Adrenal gland (tissue), 5 donors: Measurements from ENCODE around the gene DAB2.

ENCODE experiments used
- POLR2A ChIP-seq, 2 donors: fragments of 450-650 bp; IDR thresholded peaks; one replicate each; pipeline ENCODE4 v1.6.1; 2017; ENCODE audit warnings: antibody characterized with exemption in 2 of 2, mild to moderate bottlenecking in 2 of 2, moderate library complexity in 1 of 2
- TF ChIP-seq, protein P1 (sequence below), 6 experiments: fragments of 450-650 bp in 4 of 6; fragments of 200-600 bp in 2 of 6; sonication (generic) in 1 of 6; IDR thresholded peaks; 1 replicate in 5 of 6; 2 replicates in 1 of 6; pipeline versions ENCODE4 v1.5.1 to v1.8.0; 2016 to 2021; ENCODE audit warnings: antibody characterized with exemption in 6 of 6, mild to moderate bottlenecking in 2 of 6, moderate library complexity in 1 of 6
- donor health status: DM: no; HTN: no; CAD: no.

DNA sequence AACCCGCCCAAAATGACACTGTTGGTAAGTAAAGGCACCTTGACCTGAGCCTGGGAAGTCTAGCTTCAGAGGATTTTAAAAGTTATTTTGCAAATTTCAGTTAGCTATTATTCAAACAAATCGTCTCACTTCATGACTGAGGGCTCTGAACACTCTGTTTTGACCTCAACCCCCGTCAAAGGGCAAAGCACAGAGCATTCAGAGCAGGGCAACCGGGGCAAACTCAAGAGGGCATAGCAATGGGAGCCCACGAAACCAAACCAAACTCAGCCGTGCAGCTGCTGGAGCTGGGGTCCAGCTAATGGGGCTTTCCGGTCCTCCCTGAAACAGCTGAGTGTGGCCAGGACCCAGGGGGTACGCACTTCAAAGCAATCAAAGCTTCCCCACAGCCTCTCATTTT lies 62.1 kb downstream of the DAB2 start:
- TF ChIP-seq POLR2A (IDR thresholded peaks at IDR 0.05) = no peak
- TF ChIP-seq, protein P1, sequence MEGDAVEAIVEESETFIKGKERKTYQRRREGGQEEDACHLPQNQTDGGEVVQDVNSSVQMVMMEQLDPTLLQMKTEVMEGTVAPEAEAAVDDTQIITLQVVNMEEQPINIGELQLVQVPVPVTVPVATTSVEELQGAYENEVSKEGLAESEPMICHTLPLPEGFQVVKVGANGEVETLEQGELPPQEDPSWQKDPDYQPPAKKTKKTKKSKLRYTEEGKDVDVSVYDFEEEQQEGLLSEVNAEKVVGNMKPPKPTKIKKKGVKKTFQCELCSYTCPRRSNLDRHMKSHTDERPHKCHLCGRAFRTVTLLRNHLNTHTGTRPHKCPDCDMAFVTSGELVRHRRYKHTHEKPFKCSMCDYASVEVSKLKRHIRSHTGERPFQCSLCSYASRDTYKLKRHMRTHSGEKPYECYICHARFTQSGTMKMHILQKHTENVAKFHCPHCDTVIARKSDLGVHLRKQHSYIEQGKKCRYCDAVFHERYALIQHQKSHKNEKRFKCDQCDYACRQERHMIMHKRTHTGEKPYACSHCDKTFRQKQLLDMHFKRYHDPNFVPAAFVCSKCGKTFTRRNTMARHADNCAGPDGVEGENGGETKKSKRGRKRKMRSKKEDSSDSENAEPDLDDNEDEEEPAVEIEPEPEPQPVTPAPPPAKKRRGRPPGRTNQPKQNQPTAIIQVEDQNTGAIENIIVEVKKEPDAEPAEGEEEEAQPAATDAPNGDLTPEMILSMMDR (IDR thresholded peaks at IDR 0.05) = no peak
